PFSK-1 (cell line): Measurements from ENCODE around the gene VPS45.

Experiments
- FOXP2 ChIP-seq: optimal IDR thresholded peaks from 2 replicates; pipeline ENCODE3; 2011; ENCODE audit warnings: borderline replicate concordance, control low read depth, inconsistent platforms; ENCODE audit not compliant: insufficient read depth; ENCODE audit errors: extremely low read length, extremely low read depth
- POLR2AphosphoS5 ChIP-seq: IDR thresholded peaks from 2 replicates; pipeline ENCODE4 v1.6.1; 2012; ENCODE audit warnings: low read depth, mild to moderate bottlenecking, control low read depth, low read length, moderate library complexity
- REST ChIP-seq, 2 experiments: IDR thresholded peaks; 2 replicates each; pipeline versions ENCODE4 v1.6.1 to v1.8.0; 2011 to 2012; ENCODE audit warnings: low read depth in 2 of 2, low read length in 2 of 2, control low read depth in 1 of 2, inconsistent platforms in 1 of 2, mild to moderate bottlenecking in 1 of 2, moderate library complexity in 1 of 2; ENCODE audit not compliant: insufficient read depth in 1 of 2
- SIN3A ChIP-seq: IDR thresholded peaks from 2 replicates; pipeline ENCODE4 v1.6.1; 2012; ENCODE audit warnings: mild to moderate bottlenecking, low read length, moderate library complexity, borderline replicate concordance; ENCODE audit not compliant: insufficient read depth
- TAF1 ChIP-seq: IDR thresholded peaks from 2 replicates; pipeline ENCODE4 v1.6.1; 2012; ENCODE audit warnings: low read length, control low read depth, borderline replicate concordance; ENCODE audit not compliant: insufficient read depth

The VPS45 gene

DNA sequence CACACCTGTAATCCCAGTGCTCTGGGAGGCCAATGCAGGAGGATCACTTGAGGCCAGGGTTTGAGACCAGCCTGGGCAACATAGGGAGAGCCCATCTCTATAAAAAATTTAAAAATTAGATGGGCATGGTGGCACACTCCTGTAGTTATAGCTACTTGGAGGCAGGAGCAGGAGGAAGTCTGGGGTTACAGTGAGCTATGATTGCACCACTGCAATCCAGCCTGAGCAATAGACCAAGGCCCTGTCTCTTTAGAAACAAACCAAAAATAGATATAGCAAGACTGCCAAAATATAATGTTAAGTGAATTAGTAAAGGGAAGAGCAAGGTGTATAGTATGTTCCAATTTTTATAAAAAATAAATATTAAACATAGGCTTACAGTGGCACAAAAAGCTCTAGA lies 111.0 kb downstream of the VPS45 start:
- TF ChIP-seq REST (IDR thresholded peaks at IDR 0.05; ENCODE audit: insufficient read depth in 1 of 2, low read depth in 2 of 2, low read length in 2 of 2) = no peak
- no peak for TF ChIP-seq SIN3A
- no peak for TF ChIP-seq FOXP2
- no peak for TF ChIP-seq TAF1
- TF ChIP-seq POLR2AphosphoS5 = no peak

DNA sequence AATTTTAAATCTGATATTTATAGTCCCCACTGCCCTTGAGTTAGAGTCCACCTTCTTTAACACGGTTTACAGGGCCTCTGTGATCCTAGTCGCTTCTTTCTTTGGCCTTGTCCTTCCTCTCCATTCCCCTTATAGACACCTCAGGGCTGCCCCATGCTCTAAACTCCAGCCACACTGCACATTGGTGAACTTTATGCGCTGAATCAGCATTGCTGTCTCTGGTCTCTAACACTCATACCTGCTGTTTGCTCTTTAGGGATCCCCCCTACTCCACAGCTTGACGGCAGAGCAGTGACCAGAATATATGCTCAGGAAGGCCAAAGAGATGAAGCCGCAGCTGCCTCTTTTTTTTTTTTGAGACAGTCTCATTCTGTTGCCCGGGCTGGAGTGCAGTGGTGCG lies 112.3 kb downstream of the VPS45 start:
- TF ChIP-seq TAF1 = no peak

DNA sequence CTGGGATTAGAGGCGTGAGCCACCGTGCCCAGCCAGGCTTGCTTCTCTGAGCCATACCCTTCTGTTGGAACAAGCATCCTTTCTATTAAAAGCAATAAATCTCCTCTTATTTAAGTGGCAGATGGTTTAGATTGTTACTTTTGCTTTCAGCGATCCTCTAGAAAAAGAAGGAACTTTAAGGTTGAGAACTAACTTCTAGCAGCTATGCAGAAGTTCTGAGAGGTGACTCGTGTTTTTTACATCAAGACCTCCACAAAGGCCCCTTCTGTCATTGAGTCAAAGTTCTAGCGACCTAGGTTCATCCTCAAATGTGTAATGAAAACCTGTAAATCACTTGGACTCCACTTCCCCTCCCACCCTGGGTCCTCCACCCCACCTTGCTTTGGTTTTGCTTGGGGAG lies 112.9 kb downstream of the VPS45 start:
- no peak for TF ChIP-seq TAF1
- no peak for TF ChIP-seq POLR2AphosphoS5
- no peak for TF ChIP-seq FOXP2
- TF ChIP-seq REST (IDR thresholded peaks at IDR 0.05; ENCODE audit: insufficient read depth in 1 of 2, low read depth in 2 of 2, low read length in 2 of 2) = no peak
- TF ChIP-seq SIN3A = no peak

DNA sequence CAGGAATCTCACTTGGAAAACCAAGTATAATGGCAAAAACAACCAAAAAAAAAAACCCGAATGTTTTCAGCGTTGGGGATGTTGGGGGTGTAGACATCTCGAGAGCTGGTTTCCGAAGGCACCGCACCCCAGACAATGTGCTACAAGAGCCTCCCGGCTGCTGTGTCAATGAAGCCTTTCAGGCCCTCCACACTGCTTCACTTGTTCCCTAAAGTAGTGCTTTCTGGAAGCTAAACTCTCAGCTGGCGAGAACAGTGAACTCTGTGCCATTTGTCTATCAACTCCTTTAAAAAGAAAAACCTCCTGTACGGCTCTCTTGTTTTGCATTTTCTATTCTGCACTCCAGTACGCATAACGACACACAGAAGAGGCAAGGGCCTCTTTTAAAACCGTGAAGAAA lies 114.7 kb downstream of the VPS45 start:
- TF ChIP-seq REST (IDR thresholded peaks at IDR 0.05; ENCODE audit: insufficient read depth in 1 of 2, low read depth in 2 of 2, low read length in 2 of 2) = no peak

GRCh38 chr1:150183061-150183460 lies 115.5 kb downstream of the VPS45 start:
- TF ChIP-seq TAF1 (no peak), FOXP2 (no peak), POLR2AphosphoS5 (no peak), SIN3A (no peak), REST (IDR thresholded peaks at IDR 0.05; ENCODE audit: insufficient read depth in 1 of 2, low read depth in 2 of 2, low read length in 2 of 2) (no peak)

- TF ChIP-seq FOXP2 (no peak), POLR2AphosphoS5 (no peak), SIN3A (no peak), TAF1 (no peak), REST (IDR thresholded peaks at IDR 0.05; ENCODE audit: insufficient read depth in 1 of 2, low read depth in 2 of 2, low read length in 2 of 2) (no peak)
These were observed 117.9 kb downstream of the VPS45 start for GRCh38 chr1:150185481-150185880.
